HL-60 (cell line): ENCODE results near the gene MTHFSD.

Experiments
- DNase-seq, 2 experiments: peaks; one replicate each; pipeline ENCODE4 v3.0.0-alpha.2; 2010 to 2020; ENCODE audit warnings: low read depth in 1 of 2, low spot score in 1 of 2
- H3K27ac ChIP-seq: fragments of 250-450 bp; sonication (Bioruptor Pico); replicated peaks from 2 replicates; pipeline ENCODE4 v1.5.1; 2020; ENCODE audit warnings: mild to moderate bottlenecking, moderate library complexity
- H3K27me3 ChIP-seq: fragments of 250-450 bp; sonication (Bioruptor Pico); 2 replicates; pipeline ENCODE4 v1.5.1; 2021; ENCODE audit warnings: mild to moderate bottlenecking, moderate library complexity; ENCODE audit not compliant: insufficient read depth, poor library complexity, severe bottlenecking
- H3K4me3 ChIP-seq: replicated peaks from 2 replicates; pipeline ENCODE4 v1.5.1; 2011; ENCODE audit warnings: mild to moderate bottlenecking, control low read depth, low read length; ENCODE audit not compliant: insufficient read depth
- CTCF ChIP-seq: IDR thresholded peaks from one replicate; pipeline ENCODE4 v1.5.1; 2011; ENCODE audit warnings: low read length, control low read depth, inconsistent platforms; ENCODE audit not compliant: insufficient read depth
- GABPA ChIP-seq: IDR thresholded peaks from 2 replicates; pipeline ENCODE4 v1.6.1; 2012; ENCODE audit warnings: low read depth
- POLR2AphosphoS5 ChIP-seq: IDR thresholded peaks from 2 replicates; pipeline ENCODE4 v1.6.1; 2012; ENCODE audit warnings: low read depth
- SPI1 ChIP-seq: IDR thresholded peaks from 2 replicates; pipeline ENCODE4 v1.6.1; 2012; ENCODE audit warnings: low read depth, mild to moderate bottlenecking, borderline replicate concordance
- TF ChIP-seq, protein P1 (sequence below): IDR thresholded peaks from 2 replicates; pipeline ENCODE4 v1.6.1; 2012; ENCODE audit warnings: low read depth; ENCODE audit not compliant: insufficient replicate concordance

The MTHFSD gene

GRCh38 chr16:86519007-86519648, 35.9 kb downstream of the MTHFSD start:
- no peak overlapping the region for H3K27ac ChIP-seq
- no peak for DNase-seq
- H3K27me3 ChIP-seq, result peaks cover 5% of the 10 kb centered on the region
- TF ChIP-seq, protein P1, sequence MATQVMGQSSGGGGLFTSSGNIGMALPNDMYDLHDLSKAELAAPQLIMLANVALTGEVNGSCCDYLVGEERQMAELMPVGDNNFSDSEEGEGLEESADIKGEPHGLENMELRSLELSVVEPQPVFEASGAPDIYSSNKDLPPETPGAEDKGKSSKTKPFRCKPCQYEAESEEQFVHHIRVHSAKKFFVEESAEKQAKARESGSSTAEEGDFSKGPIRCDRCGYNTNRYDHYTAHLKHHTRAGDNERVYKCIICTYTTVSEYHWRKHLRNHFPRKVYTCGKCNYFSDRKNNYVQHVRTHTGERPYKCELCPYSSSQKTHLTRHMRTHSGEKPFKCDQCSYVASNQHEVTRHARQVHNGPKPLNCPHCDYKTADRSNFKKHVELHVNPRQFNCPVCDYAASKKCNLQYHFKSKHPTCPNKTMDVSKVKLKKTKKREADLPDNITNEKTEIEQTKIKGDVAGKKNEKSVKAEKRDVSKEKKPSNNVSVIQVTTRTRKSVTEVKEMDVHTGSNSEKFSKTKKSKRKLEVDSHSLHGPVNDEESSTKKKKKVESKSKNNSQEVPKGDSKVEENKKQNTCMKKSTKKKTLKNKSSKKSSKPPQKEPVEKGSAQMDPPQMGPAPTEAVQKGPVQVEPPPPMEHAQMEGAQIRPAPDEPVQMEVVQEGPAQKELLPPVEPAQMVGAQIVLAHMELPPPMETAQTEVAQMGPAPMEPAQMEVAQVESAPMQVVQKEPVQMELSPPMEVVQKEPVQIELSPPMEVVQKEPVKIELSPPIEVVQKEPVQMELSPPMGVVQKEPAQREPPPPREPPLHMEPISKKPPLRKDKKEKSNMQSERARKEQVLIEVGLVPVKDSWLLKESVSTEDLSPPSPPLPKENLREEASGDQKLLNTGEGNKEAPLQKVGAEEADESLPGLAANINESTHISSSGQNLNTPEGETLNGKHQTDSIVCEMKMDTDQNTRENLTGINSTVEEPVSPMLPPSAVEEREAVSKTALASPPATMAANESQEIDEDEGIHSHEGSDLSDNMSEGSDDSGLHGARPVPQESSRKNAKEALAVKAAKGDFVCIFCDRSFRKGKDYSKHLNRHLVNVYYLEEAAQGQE, result no peak
- no peak overlapping the region for H3K4me3 ChIP-seq

DNA sequence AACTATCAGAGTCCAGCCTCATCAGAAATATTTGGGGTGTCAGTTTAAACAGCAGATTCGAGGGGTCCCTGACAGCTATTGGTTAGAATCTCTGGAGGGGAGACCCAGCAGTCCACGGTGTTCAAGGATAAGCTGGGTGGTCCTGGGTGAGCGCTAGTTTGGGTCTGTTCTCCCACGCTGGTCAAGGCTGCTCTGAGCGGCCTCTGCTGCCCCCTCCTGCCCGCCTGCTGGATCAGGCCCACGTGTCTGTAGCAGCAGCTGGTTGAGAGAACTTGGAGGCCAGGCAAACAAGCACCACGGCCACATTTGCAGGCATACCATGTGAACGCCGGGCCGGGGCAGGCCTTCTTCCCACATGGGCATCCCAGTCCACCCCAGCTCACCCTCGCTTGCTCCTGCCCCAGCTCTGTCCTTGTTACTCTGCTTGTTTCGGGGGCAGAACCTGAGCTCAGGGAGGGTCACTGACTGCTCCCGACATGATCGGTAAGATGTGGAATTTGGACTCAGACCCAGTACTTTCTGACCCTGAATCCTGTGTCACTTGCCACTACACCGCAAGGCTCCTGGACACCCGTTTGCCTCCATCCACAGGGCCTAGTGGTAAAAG, 37.3 kb downstream of the MTHFSD start:
- peak in 1 of 2 experiments; percentile 12 for DNase-seq
- Histone ChIP-seq H3K27ac (no peak overlapping the region), H3K4me3 (no peak overlapping the region), H3K27me3 (peaks cover 5% of the 10 kb centered on the region)
- peak; percentile 14 for TF ChIP-seq CTCF
- no peak for TF ChIP-seq SPI1

GRCh38 chr16:86517033-86517432, 38.0 kb downstream of the MTHFSD start:
- DNase-seq, result no peak
- Histone ChIP-seq H3K27ac (no peak overlapping the region), H3K4me3 (no peak overlapping the region), H3K27me3 (peaks cover 8% of the 10 kb centered on the region)
- no peak for TF ChIP-seq CTCF
- no peak for TF ChIP-seq POLR2AphosphoS5
- TF ChIP-seq GABPA, result no peak
- no peak for TF ChIP-seq SPI1
- TF ChIP-seq, protein P1, result no peak

GRCh38 chr16:86516623-86517003, 38.4 kb downstream of the MTHFSD start:
- Histone ChIP-seq H3K4me3 (no peak overlapping the region), H3K27ac (no peak overlapping the region), H3K27me3 (peaks cover 8% of the 10 kb centered on the region)
- TF ChIP-seq SPI1, result no peak
- no peak for TF ChIP-seq POLR2AphosphoS5
- TF ChIP-seq, protein P1, result no peak
- no peak for TF ChIP-seq GABPA
- TF ChIP-seq CTCF, result no peak
- DNase-seq, result no peak
